Memory B cell (primary cell): Measurements from ENCODE around the gene HCN4.

Experiments
- ATAC-seq: fragments of 150-1000 bp; cut with Tn5 transposase; 2 replicates; pipeline ENCODE4 v1.10.0; 2021; ENCODE audit warnings: low read depth, mild to moderate bottlenecking, moderate library complexity
- DNase-seq, 2 donors: peaks; one replicate each; pipeline ENCODE4 v3.0.0; 2022; ENCODE audit warnings: low spot score in 2 of 2
- H3K27ac Mint-ChIP-seq: one replicate; pipeline ENCODE4 v1.8.0; 2022; ENCODE audit warnings: mild to moderate bottlenecking, moderate library complexity, mixed read lengths
- H3K27me3 Mint-ChIP-seq: one replicate; pipeline ENCODE4 v1.8.0; 2022; ENCODE audit warnings: mixed read lengths
- H3K36me3 Mint-ChIP-seq: one replicate; pipeline ENCODE4 v1.8.0; 2022; ENCODE audit warnings: mild to moderate bottlenecking, mixed read lengths
- H3K4me1 Mint-ChIP-seq: one replicate; pipeline ENCODE4 v1.8.0; 2022; ENCODE audit warnings: mixed read lengths
- H3K4me3 Mint-ChIP-seq: one replicate; pipeline ENCODE4 v1.8.0; 2022; ENCODE audit warnings: mild to moderate bottlenecking, moderate library complexity, mixed read lengths
- H3K9me3 Mint-ChIP-seq: one replicate; pipeline ENCODE4 v1.8.0; 2022; ENCODE audit warnings: mixed read lengths

HCN4 gene

DNA sequence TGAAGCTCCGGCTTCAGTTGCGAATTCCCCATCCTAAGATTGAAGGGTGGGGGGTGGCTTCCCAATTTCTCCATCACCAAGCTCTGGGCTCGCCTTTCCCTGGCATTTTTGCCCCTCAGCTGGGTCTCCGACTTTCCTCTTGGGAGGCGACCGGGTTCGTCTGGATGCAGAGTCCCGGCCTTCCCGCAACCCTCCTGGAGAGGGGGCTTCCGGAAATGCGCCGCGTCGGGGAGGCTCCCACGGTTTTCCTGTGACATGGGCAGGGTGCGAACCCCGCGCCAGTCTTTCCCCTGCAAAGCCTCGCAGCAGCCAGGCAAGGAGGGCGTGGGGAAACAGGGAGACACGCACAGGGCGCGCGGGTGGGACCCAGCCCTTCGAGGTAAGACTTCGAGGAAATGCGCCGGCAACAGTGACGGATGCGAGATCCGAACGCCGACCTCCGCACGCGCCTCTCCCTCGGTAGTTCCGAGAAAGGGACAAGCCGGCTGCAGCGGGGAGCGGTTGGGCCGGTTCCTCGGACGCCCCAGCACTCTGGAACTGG lies 466 bp upstream of the HCN4 start:
- peaks cover 11% of the 10 kb centered on the region for H3K27me3 Mint-ChIP-seq
- H3K9me3 Mint-ChIP-seq = no peaks in the 10 kb centered on the region
- DNase-seq (no peak), ATAC-seq (no peak)
- no peak overlapping the region for H3K4me3 Mint-ChIP-seq
- H3K4me1 Mint-ChIP-seq = peaks cover 2% of the 10 kb centered on the region
- H3K36me3 Mint-ChIP-seq = no peaks in the 10 kb centered on the region
- no peak overlapping the region for H3K27ac Mint-ChIP-seq

DNA sequence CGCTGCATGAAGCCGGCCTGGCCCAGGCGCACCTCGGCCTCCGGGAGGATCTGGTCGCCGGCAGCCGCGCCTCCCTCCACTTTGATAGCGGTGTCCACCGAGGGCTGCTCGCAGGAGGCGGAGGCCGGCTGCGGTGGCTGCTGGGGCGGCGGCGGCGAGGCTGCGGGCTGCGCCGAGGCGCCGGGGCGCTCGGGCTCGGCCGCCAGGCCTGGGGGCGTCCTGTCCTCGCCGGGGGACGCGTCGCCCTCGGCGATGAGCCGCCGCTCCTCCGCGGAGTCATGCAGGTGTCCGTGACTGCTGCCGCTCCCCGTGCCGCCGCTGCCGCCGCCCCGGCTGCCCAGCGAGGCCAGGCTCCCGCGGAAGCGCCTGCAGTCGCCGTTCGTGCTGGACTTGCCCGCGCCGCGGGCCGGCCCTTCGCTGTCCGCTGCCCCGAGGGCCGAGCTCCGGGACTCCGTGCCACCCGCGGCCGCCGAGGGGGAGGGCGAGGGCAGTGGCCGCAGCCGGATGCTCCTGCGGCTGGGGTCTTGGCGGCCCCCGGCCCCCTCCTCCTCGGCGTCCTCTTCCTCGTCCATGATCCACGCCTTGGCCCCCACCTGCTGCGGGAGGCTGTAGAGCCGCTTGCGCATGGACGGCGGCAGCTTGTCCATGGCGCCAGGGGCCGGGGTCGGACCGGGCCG lies 996 bp downstream of the HCN4 start:
- peaks cover 2% of the 10 kb centered on the region for H3K4me1 Mint-ChIP-seq
- H3K4me3 Mint-ChIP-seq = no peak overlapping the region
- ATAC-seq (no peak), DNase-seq (no peak)
- H3K36me3 Mint-ChIP-seq = no peaks in the 10 kb centered on the region
- H3K9me3 Mint-ChIP-seq = no peaks in the 10 kb centered on the region
- H3K27me3 Mint-ChIP-seq = peaks cover 11% of the 10 kb centered on the region
- no peak overlapping the region for H3K27ac Mint-ChIP-seq

DNA sequence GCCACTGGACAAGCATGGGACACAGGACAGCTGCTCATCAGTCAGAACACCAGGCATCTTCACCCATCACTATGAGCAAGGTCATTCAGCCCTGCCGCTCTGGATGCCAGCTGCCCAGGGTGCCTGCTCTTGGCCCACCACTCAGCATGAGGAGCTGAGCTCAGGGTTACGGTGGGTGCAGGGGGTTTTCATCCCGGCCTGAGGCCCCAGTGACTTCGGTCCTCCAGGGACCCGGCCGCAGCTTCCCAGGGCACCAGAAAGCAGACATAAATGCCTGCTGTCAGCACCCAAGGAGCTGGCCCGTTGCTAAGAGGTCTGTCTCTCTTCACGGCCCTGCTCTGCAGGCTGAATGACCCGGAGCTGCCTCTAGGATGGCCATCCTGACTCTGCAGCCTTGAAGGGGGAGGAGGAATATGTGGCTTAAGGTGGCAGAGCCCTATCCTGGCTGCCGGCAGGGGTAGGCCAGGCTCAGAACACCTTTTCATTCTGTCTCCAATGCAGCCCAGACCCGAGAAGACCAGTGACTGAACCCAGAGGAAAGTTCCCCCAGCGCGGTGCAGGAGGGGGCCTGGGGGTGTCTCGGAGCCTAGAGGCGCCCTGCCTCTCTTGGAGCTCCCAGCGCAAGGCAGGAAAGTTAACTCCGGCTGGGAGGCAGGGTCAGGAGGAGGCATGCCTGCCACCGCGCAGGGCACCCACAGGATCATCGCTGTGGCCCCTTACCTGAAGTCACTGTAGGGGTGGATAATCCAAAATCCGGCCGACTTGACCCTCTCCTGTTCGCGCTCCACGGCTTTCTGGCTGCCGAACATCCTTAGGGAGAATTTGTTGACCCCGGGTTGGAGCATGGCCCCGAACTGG lies 1.8 kb downstream of the HCN4 start:
- DNase-seq (no peak), ATAC-seq (no peak)
- H3K27me3 Mint-ChIP-seq = peaks cover 11% of the 10 kb centered on the region
- no peaks in the 10 kb centered on the region for H3K36me3 Mint-ChIP-seq
- H3K27ac Mint-ChIP-seq = no peak overlapping the region
- H3K4me1 Mint-ChIP-seq = peaks cover 2% of the 10 kb centered on the region
- no peak overlapping the region for H3K4me3 Mint-ChIP-seq
- no peaks in the 10 kb centered on the region for H3K9me3 Mint-ChIP-seq

DNA sequence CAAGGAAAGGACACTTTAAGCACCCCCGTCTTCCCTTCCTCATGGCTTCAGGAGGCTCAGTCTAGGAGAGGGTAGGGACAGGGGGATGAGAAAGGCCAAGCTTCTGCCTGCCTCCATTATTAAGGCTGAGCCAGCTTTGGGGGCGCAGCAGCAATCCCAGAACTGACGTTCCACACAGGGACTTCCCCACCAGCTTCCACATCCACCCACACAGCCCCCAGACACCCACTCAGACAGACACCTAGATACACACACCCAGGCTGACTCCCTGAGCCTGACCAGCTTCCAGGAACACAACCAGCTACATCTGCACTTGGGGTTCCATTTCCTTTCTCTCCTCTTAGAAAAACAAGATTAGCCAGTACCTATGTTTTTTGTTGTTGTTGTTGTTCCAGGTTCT lies 4.7 kb downstream of the HCN4 start:
- Mint-ChIP-seq H3K27ac (no peak overlapping the region), H3K4me3 (no peak overlapping the region), H3K27me3 (peaks cover 6% of the 10 kb centered on the region), H3K9me3 (no peaks in the 10 kb centered on the region), H3K36me3 (no peaks in the 10 kb centered on the region), H3K4me1 (no peaks in the 10 kb centered on the region)
- ATAC-seq (no peak), DNase-seq (no peak)

DNA sequence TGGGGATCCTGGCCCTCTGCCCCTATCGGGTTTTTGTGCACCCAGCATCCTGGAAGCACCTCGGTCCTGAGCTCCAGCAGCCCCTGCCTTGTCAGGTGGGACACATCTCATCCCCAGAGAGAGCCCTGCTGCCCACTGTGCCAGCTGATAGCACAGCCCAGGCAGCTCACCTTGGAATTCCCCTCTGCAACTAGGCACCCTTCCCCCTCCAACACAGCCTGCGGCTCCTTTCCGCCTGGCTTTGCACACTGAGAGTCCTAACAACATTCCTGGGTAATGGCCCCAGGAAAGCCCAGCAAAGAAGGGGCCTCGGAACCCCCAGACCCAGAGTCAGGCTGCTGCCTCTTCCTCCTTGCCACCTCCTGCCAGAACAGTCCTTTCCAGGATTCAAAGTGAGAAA lies 5.9 kb downstream of the HCN4 start:
- H3K4me3 Mint-ChIP-seq = no peak overlapping the region
- no peak for DNase-seq
- H3K4me1 Mint-ChIP-seq = no peaks in the 10 kb centered on the region
- no peaks in the 10 kb centered on the region for H3K9me3 Mint-ChIP-seq
- H3K27me3 Mint-ChIP-seq = peaks cover 6% of the 10 kb centered on the region
- no peak overlapping the region for H3K27ac Mint-ChIP-seq
- H3K36me3 Mint-ChIP-seq = no peaks in the 10 kb centered on the region
- ATAC-seq = no peak

DNA sequence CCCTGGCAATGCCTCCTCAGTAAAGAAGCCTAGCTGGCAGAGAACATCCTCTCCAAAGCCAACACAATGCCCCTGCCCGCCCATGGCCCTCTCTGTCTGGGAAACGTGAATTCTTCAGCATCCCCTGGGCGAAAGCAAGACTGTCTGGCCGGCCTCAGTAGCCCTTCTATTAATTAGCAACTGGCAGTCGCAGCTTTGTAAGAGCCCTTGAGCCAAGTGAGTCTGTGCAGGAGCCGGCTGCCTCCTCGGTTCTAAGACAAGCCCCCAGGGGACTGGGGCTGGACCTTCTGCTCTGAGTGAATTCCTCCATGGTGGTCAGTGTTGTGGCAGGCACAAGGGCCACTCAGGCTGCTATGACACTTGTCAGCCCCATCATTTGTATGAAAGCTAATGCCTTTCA lies 7.4 kb downstream of the HCN4 start:
- ATAC-seq (no peak), DNase-seq (no peak)
- Mint-ChIP-seq H3K36me3 (no peaks in the 10 kb centered on the region), H3K4me1 (no peaks in the 10 kb centered on the region), H3K27me3 (peaks cover 4% of the 10 kb centered on the region), H3K9me3 (no peaks in the 10 kb centered on the region), H3K4me3 (no peak overlapping the region), H3K27ac (no peak overlapping the region)

DNA sequence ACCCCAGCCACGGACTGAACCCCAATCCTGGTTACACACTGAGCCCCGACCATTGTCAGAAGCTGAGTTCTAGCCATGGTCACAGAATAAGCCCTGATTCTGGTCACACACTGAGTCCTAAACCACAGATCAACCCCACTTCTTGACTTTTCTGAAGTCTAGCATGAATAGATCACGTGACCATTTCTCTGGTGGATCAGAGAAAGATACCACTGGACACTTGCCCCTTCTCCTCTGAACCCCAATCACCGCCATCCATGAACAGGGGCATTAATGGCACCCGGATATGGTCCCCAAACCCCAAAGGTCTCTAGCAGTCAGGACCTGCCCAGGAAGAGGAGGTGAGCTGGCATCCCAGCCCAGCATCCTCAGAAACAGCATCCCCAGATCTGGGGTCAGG lies 9.1 kb downstream of the HCN4 start:
- H3K4me1 Mint-ChIP-seq = no peaks in the 10 kb centered on the region
- no peak overlapping the region for H3K4me3 Mint-ChIP-seq
- peaks cover 7% of the 10 kb centered on the region for H3K27me3 Mint-ChIP-seq
- no peaks in the 10 kb centered on the region for H3K9me3 Mint-ChIP-seq
- no peak overlapping the region for H3K27ac Mint-ChIP-seq
- ATAC-seq (no peak), DNase-seq (no peak)
- no peaks in the 10 kb centered on the region for H3K36me3 Mint-ChIP-seq

DNA sequence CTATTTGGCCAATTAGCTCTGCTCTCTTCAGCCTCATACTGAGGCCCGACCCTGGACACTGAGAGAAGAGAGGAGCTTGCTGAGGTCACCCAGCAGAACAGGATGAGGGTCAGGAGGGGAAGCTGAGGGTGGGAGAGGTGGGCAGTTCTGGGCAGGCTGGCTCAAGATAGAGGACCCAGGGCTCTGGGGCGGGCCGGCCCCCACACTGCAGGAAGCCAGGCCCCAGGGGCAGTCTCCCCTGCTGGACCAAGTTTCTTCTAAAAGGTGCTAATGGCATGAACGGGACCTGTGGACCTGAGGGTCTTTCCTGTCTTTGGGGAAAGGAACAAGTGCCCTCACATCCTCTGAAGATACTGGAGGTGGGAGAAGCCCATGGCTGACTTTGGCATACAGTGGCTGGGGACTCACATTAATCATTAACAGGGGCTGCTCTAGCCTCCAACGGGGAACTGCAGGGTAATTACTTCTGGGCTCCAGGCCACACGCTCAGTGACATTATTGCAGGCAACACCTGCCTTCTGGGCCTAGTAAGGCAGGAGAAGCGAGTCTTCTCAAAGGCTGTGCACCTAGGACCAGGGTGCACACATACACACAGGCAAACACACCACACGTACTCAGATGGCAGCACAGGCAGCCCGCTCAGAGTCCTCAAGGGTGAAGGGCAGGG lies 10.6 kb downstream of the HCN4 start:
- DNase-seq (no peak), ATAC-seq (no peak)
- Mint-ChIP-seq H3K4me1 (no peaks in the 10 kb centered on the region), H3K4me3 (no peak overlapping the region), H3K9me3 (no peaks in the 10 kb centered on the region), H3K27me3 (peaks cover 7% of the 10 kb centered on the region), H3K36me3 (no peaks in the 10 kb centered on the region), H3K27ac (no peak overlapping the region)

DNA sequence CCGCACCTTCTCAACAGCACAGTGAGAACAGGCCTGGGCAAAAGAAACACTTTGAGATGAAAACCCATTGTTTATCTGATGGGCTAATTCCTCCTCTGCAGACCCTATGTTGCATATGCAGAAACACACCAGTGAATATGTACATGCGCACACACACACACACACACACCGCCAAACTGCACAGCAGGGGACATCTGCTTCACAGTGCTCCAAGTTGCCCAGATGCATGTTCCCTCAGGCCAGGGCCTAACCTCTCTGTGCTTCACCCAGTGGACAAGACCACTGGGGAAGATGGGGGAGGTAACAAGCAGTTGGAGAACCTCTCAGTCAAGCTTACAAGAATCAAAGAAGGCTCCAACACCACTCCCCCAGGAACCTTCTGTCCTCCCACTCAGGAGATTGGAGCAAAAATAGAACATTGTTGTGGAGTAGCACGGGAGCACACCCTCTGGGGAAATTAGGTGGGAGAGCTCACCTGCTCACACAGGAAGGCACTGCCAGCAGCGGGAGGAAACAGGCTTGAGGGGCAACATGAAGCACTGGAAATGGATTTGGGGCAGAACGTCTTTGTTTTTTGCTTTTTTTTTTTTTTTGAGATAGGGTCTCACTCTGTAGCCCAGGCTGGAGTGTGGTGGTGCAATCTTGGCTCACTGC lies 13.0 kb downstream of the HCN4 start:
- Mint-ChIP-seq H3K36me3 (no peaks in the 10 kb centered on the region), H3K27ac (no peak overlapping the region), H3K27me3 (peaks cover 3% of the 10 kb centered on the region), H3K9me3 (no peaks in the 10 kb centered on the region), H3K4me3 (no peak overlapping the region), H3K4me1 (no peaks in the 10 kb centered on the region)
- DNase-seq (no peak), ATAC-seq (no peak)

DNA sequence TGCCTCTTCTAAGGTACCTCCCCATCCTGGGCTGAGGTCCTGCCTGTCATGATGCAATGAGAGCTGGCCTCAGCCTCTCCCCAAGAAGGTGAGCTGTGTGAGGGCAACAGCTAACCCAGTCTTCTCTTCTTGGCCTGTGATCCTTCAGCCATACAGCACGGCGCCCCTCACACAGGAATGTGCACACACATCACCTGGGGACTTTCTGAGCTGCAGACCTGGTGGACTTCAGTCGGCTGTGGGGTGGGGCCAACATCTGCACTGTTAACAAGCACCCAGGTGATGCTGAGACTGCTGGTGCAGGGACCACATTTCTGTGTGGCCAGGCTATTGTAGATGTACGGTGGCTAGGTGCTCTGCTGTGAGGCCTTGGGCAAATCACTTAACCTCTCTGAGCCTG lies 14.5 kb downstream of the HCN4 start:
- no peaks in the 10 kb centered on the region for H3K9me3 Mint-ChIP-seq
- H3K27me3 Mint-ChIP-seq = peaks cover 3% of the 10 kb centered on the region
- no peak for DNase-seq
- no peak overlapping the region for H3K4me3 Mint-ChIP-seq
- H3K4me1 Mint-ChIP-seq = no peaks in the 10 kb centered on the region
- ATAC-seq = no peak
- H3K36me3 Mint-ChIP-seq = no peaks in the 10 kb centered on the region
- H3K27ac Mint-ChIP-seq = no peak overlapping the region

DNA sequence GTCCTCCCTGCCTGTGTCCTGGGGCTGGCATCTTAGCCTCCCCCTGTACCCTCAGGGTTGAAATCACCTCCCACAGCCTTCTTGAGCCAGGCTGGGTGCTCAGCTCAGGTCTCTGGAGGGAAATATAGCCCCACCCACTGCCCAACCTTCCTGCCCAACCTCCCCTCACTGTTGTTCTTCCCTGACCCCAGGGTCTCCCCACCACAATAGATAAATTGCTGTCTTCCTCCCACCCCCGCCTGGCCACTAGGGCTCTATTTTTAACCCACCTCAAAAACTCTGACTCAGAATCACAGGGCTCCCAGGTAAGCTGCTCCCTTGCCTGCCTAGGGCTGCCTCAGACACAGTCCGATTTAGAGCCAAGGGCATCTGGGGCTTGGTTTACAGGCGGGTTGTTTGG lies 15.0 kb downstream of the HCN4 start:
- ATAC-seq = no peak
- Mint-ChIP-seq H3K4me1 (no peaks in the 10 kb centered on the region), H3K4me3 (no peak overlapping the region), H3K27ac (no peak overlapping the region), H3K27me3 (peaks cover 5% of the 10 kb centered on the region), H3K36me3 (no peaks in the 10 kb centered on the region), H3K9me3 (no peaks in the 10 kb centered on the region)
- no peak for DNase-seq

DNA sequence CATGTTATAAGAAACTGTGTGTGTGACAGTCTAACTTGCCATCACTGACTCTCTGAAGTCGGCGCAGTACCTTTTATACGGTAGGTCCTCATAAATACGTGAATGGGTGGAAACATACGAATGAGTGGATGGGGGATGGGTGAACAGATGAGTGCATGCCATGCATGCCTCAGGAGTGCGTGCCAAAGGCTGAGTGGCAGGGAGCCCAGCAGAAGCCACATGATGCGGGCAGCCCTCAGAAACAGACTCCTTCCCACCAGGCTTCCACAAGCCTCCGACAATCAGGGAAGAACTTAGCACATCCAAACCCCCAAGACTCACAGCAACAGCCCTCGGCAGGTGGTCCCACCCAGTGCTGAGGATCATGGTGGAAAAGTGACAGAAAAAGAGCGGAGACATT lies 16.7 kb downstream of the HCN4 start:
- Mint-ChIP-seq H3K9me3 (no peaks in the 10 kb centered on the region), H3K27me3 (peaks cover 5% of the 10 kb centered on the region), H3K4me3 (no peak overlapping the region), H3K4me1 (no peaks in the 10 kb centered on the region), H3K36me3 (no peaks in the 10 kb centered on the region), H3K27ac (no peak overlapping the region)
- no peak for DNase-seq
- no peak for ATAC-seq

DNA sequence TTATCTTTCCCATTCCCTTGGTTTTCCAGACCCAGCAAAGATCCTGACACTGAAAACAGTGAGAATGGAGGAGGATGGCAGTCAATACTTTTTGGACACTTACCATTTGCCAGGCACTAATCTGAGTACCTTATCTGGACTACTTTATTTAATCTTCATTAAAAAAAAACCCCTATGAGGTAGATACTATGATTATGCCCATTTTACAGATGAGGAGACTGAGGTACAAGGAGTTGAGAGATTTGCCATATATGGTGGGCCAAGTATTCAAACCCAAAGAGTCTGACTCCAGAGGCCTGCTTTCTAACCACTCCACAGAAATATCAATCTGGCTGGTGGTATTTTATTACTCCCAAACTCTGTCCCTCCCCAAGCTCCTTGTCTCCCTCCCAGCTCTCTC lies 19.6 kb downstream of the HCN4 start:
- ATAC-seq = no peak
- Mint-ChIP-seq H3K36me3 (no peaks in the 10 kb centered on the region), H3K4me1 (no peaks in the 10 kb centered on the region), H3K4me3 (no peak overlapping the region), H3K27me3 (peaks cover 3% of the 10 kb centered on the region), H3K27ac (no peak overlapping the region), H3K9me3 (no peaks in the 10 kb centered on the region)
- no peak for DNase-seq
